Measurements from ENCODE around the gene GGN. TPM values are rescaled to one million over a fixed set of nuclear protein-coding genes. Genes with fewer than 3 reads are reported as not detected.

The GGN gene
- total and polyA plus RNA-seq, 9 of the 15 experiments (the other 6 are each of a cell fraction or from before 2014, with no cell fraction given): 0.15 to 0.33 TPM; not detected in 7

GRCh38 chr19:38361633-38362075, 26.2 kb downstream of the GGN start (continued):
- no peak for TF ChIP-seq ZNF518B (CRISPR knock-in tag; IDR thresholded peaks at IDR 0.05)
- TF ChIP-seq ZNF217 (CRISPR knock-in tag; IDR thresholded peaks at IDR 0.05): no peak
- no peak for TF ChIP-seq TSC22D4 (tag; IDR thresholded peaks at IDR 0.05)
- TF ChIP-seq SREBF1 (IDR thresholded peaks at IDR 0.05; ENCODE audit: borderline replicate concordance, low read depth, low read length): no peak
- no peak for TF ChIP-seq TAL1 (IDR thresholded peaks at IDR 0.05)
- no peak for TF ChIP-seq BCOR (IDR thresholded peaks at IDR 0.05)
- peak; percentile 8; the same call in 1 of the 2 replicates for TF ChIP-seq L3MBTL2 (IDR thresholded peaks at IDR 0.05)
- TF ChIP-seq FOSL1 (tag; conservative IDR thresholded peaks at IDR 0.05): no peak
- no peak for TF ChIP-seq ZNF655 (CRISPR knock-in tag; IDR thresholded peaks at IDR 0.05)
- TF ChIP-seq KAT8 (IDR thresholded peaks at IDR 0.05; ENCODE audit: low read depth): no peak
- TF ChIP-seq CAMTA2 (CRISPR knock-in tag; conservative IDR thresholded peaks at IDR 0.05): no peak
- no peak for TF ChIP-seq TFAM (CRISPR knock-in tag; conservative IDR thresholded peaks at IDR 0.05)
- no peak for TF ChIP-seq MTA2 (IDR thresholded peaks at IDR 0.05; ENCODE audit: low read depth)
- no peak for TF ChIP-seq ZKSCAN8 (CRISPR knock-in tag; IDR thresholded peaks at IDR 0.05)
- TF ChIP-seq ZNF639 (CRISPR knock-in tag; conservative IDR thresholded peaks at IDR 0.05 in 1 of 2, IDR thresholded peaks at IDR 0.05 in 1 of 2): no peak
- no peak for TF ChIP-seq ZNF277 (CRISPR knock-in tag; IDR thresholded peaks at IDR 0.05; ENCODE audit: borderline replicate concordance)
- no peak for TF ChIP-seq ESRRB (CRISPR knock-in tag; IDR thresholded peaks at IDR 0.05; ENCODE audit: borderline replicate concordance)
- TF ChIP-seq SP1 (CRISPR knock-in tag; IDR thresholded peaks at IDR 0.05): 0 out of 2 replicates have a peak, but pooled peaks have one; percentile 14
- no peak for TF ChIP-seq HIVEP1 (CRISPR knock-in tag; IDR thresholded peaks at IDR 0.05)
- no peak for TF ChIP-seq ETS2 (tag; IDR thresholded peaks at IDR 0.05; ENCODE audit: borderline replicate concordance, poor library complexity, severe bottlenecking)
- no peak for TF ChIP-seq TCF7L2 (IDR thresholded peaks at IDR 0.05; ENCODE audit: low read depth, low read length)
- TF ChIP-seq TCF15 (CRISPR knock-in tag; IDR thresholded peaks at IDR 0.05): no peak
- no peak for TF ChIP-seq ZNF146 (CRISPR knock-in tag; IDR thresholded peaks at IDR 0.05; ENCODE audit: unreplicated experiment)

Data from K562 (cell line).